AG08396 (cell line): Measurements from ENCODE around the gene SLC26A4.
A peak's percentile ranks its signal among the peaks of the same experiment; 100 is the strongest.

ENCODE experiments used
- DNase-seq: peaks from one replicate; pipeline ENCODE4 v3.0.0; 2012; ENCODE audit warnings: low spot score, mixed read lengths

Gene SLC26A4

GRCh38 chr7:107746006-107746405, 85.4 kb downstream of the SLC26A4 start:
- DNase-seq, result peak; percentile 16

- DNase-seq, result no peak
Measured at GRCh38 chr7:107751113-107751512, 90.5 kb downstream of the SLC26A4 start.

- DNase-seq, result no peak
Measured at GRCh38 chr7:107754642-107755041, 94.0 kb downstream of the SLC26A4 start.

- no peak for DNase-seq
Measured at GRCh38 chr7:107758667-107759066, 98.0 kb downstream of the SLC26A4 start.

GRCh38 chr7:107767391-107767790, 106.8 kb downstream of the SLC26A4 start:
- DNase-seq, result no peak
